HFF-Myc (cell line): ENCODE data around the gene CDCA4.
"Not testable (repeated sequence)": the region's sequence is repeated elsewhere in the genome, so short reads cannot be mapped to it uniquely, and the experiment has no call there.

Source experiments
- DNase-seq: peaks from one replicate; pipeline ENCODE4 v3.0.0-alpha.2; 2011; ENCODE audit warnings: low read depth; ENCODE audit errors: extremely low read depth
- H3K4me3 ChIP-seq: replicated peaks from 2 replicates; pipeline ENCODE4 v1.5.1; 2011; ENCODE audit warnings: low read depth, mild to moderate bottlenecking, control low read depth, low read length
- TF ChIP-seq, protein P1 (sequence below): IDR thresholded peaks from 2 replicates; pipeline ENCODE4 v1.5.1; 2012; ENCODE audit warnings: mild to moderate bottlenecking, low read depth, low read length, control low read depth; ENCODE audit errors: missing control alignments

The CDCA4 gene

GRCh38 chr14:105030194-105030593, 9.3 kb upstream of the CDCA4 start:
- no peak overlapping the region for H3K4me3 ChIP-seq
- TF ChIP-seq, protein P1, sequence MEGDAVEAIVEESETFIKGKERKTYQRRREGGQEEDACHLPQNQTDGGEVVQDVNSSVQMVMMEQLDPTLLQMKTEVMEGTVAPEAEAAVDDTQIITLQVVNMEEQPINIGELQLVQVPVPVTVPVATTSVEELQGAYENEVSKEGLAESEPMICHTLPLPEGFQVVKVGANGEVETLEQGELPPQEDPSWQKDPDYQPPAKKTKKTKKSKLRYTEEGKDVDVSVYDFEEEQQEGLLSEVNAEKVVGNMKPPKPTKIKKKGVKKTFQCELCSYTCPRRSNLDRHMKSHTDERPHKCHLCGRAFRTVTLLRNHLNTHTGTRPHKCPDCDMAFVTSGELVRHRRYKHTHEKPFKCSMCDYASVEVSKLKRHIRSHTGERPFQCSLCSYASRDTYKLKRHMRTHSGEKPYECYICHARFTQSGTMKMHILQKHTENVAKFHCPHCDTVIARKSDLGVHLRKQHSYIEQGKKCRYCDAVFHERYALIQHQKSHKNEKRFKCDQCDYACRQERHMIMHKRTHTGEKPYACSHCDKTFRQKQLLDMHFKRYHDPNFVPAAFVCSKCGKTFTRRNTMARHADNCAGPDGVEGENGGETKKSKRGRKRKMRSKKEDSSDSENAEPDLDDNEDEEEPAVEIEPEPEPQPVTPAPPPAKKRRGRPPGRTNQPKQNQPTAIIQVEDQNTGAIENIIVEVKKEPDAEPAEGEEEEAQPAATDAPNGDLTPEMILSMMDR, result no peak
- no peak for DNase-seq

DNA sequence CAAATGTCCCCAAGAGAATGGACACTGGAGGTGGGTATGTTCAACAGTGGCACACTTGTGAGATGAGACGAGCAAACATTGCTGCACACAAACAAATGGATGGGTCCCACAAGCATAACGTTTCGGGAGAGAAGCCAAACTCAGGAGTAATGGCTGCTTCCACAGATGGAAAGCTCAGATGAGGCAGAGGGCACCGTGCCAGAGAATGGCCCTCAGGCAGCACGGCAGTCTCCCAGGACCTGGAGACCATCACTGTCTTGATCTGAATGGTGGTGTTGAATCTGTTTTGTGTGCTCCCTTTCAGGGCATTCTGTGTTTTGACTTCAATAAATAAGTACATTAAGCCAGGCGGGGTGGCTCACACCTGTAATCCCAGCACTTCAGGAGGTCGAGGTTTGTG, 8.5 kb upstream of the CDCA4 start:
- no peak overlapping the region for H3K4me3 ChIP-seq
- DNase-seq, result no peak
- TF ChIP-seq, protein P1, result no peak

DNA sequence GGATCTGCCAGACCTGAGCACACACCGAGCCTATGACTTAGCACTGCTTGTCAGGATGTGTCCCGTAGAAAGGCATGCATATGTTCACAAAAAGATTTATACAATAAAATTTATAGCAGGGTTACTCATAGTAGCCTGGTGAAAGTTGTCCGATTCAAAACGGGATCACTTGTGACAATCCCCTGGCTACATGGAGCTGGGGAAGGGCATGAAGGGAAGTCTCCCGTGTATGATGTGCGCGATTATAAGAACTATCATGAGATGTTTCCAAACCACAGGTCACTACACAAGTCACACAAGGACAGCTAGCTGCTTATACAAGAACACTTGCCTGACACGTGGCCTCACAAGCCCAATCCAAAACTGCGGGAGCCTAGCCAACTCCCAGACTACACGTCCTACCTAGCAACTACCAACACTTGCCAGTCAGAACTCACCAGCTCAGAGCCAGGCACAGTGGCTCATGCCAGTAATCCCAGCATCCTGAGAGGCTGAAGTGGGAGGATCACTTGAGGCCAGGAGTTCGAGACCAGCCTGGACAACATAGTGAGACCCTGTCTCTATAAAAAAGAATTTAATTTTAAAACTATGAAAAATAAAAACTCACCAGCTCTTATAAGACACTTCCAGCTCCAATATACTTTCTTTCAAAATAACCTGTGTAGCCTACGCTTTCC, 7.5 kb upstream of the CDCA4 start:
- DNase-seq, result no peak
- TF ChIP-seq, protein P1, result no peak
- no peak overlapping the region for H3K4me3 ChIP-seq

DNA sequence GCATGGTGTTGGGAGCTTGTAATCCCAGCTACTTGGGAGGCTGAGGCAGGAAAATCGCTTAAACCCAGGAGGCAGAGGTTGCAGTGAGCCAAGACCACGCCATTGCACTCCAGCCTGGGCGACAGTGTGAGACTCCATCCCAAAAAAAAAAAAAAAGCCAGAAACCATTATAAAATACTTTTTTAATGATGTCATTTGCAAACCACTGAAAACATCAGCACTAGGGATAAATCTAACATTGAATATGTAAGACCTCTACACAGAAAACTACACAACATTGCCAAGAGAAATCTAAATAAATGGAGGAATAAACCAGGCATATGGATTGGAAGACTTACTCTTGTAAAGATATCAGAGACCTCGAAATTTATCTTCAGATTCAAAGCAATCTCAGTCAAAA, 6.8 kb upstream of the CDCA4 start:
- not testable (repeated sequence) for DNase-seq, H3K4me3 ChIP-seq

GRCh38 chr14:105026802-105027563, 6.1 kb upstream of the CDCA4 start:
- no peak overlapping the region for H3K4me3 ChIP-seq
- TF ChIP-seq, protein P1, result no peak
- no peak for DNase-seq

DNA sequence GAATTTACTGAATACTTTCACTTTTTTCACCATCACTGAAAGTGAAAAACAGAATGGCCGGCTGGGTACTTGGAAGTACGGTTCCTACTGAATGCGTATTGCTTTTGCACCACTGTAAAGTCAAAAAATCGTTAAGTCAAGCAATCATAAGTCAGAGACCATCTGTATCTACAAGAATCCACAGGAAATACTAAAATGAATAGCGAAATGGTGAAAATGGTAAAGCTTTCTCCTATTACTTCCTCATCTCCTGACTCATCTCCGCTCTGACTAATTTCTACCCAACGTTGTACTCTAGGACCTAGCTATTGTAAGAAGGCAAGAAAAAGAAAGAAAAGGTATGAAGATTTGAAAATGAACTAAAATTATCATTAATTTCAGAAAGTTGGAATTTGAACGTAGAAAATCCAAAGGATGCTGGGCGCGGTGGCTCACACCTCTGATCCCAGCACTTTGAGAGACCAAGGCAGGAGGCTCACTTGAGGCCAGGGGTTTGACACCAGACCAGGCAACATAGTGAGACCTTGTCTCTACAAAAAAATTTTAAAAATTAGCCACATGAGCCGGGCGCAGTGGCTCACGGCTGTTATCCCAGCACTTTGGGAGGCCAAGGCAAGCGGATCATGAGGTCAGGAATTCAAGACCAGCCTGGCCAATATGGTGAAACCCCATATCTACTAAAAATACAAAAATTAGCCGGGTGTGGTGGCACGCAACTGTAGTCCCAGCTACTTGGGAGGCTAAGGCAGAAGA, 5.3 kb upstream of the CDCA4 start:
- H3K4me3 ChIP-seq, result no peak overlapping the region
- no peak for DNase-seq
- TF ChIP-seq, protein P1, result no peak

DNA sequence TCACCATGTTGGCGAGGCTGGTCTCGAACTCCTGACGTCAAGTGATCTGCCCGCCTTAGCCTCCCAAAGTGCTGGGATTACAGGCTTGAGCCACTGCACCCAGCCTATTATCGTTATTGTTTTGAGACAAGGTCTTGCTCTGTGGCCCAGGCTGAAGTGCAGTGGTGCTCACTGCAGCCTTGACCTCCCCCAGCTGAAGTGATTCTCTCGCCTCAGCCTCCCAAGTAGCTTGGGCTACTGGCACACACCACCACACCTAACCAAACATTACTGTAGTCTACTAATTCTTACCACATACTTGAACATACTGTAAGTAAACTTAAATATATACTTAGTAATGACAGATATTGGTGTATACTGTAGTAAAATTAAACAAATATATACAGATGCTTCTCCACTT, 4.5 kb upstream of the CDCA4 start:
- TF ChIP-seq, protein P1, result no peak
- H3K4me3 ChIP-seq, result no peak overlapping the region
- no peak for DNase-seq
